HG02588 (cell line): ENCODE measurements around the gene PCCA.
"Not testable (repeated sequence)": the region's sequence is repeated elsewhere in the genome, so short reads cannot be mapped to it uniquely, and the experiment has no call there.

Source experiments
- ATAC-seq: cut with Tn5 transposase; IDR thresholded peaks from one replicate; pipeline ENCODE4 v1.9.1; 2021; ENCODE audit warnings: mild to moderate bottlenecking, moderate library complexity; ENCODE audit not compliant: unreplicated experiment

Gene PCCA

GRCh38 chr13:100301418-100301817 is 212.5 kb downstream of the PCCA start:
- ATAC-seq = no peak

- no peak for ATAC-seq
Observed at GRCh38 chr13:100302391-100302790, 213.5 kb downstream of the PCCA start.

GRCh38 chr13:100304229-100304628 is 215.3 kb downstream of the PCCA start:
- ATAC-seq = no peak

GRCh38 chr13:100305398-100305797 is 216.5 kb downstream of the PCCA start:
- ATAC-seq = no peak

- ATAC-seq = no peak
Observed at GRCh38 chr13:100306030-100306429, 217.1 kb downstream of the PCCA start.

- ATAC-seq = no peak
Observed at GRCh38 chr13:100306434-100306999, 217.6 kb downstream of the PCCA start.

- no peak for ATAC-seq
Observed at GRCh38 chr13:100314132-100314910, 225.4 kb downstream of the PCCA start.

GRCh38 chr13:100315522-100315921 is 226.6 kb downstream of the PCCA start:
- peak; percentile 68 for ATAC-seq

GRCh38 chr13:100318473-100318872 is 229.6 kb downstream of the PCCA start:
- ATAC-seq = not testable (repeated sequence)

- ATAC-seq = no peak
Observed at GRCh38 chr13:100323937-100324336, 235.0 kb downstream of the PCCA start.

- no peak for ATAC-seq
Observed at GRCh38 chr13:100330662-100331061, 241.8 kb downstream of the PCCA start.

GRCh38 chr13:100333141-100333540 is 244.2 kb downstream of the PCCA start:
- no peak for ATAC-seq

- ATAC-seq = no peak
Observed at GRCh38 chr13:100334214-100334613, 245.3 kb downstream of the PCCA start.

- ATAC-seq = no peak
Observed at GRCh38 chr13:100336795-100337516, 248.1 kb downstream of the PCCA start.

GRCh38 chr13:100338275-100338674 is 249.4 kb downstream of the PCCA start:
- ATAC-seq = no peak

GRCh38 chr13:100339411-100339940 is 250.6 kb downstream of the PCCA start:
- ATAC-seq = no peak

GRCh38 chr13:100340865-100341264 is 252.0 kb downstream of the PCCA start:
- no peak for ATAC-seq

- no peak for ATAC-seq
Observed at GRCh38 chr13:100341327-100341726, 252.4 kb downstream of the PCCA start.

- no peak for ATAC-seq
Observed at GRCh38 chr13:100344544-100344943, 255.7 kb downstream of the PCCA start.

- no peak for ATAC-seq
Observed at GRCh38 chr13:100347968-100348367, 259.1 kb downstream of the PCCA start.

- no peak for ATAC-seq
Observed at GRCh38 chr13:100349594-100349993, 260.7 kb downstream of the PCCA start.

GRCh38 chr13:100350601-100351000 is 261.7 kb downstream of the PCCA start:
- ATAC-seq = no peak
